Measurements from ENCODE around the gene PFKFB3. TPM values are rescaled to one million over a fixed set of nuclear protein-coding genes. Genes with fewer than 3 reads are reported as not detected.
"Not testable (repeated sequence)": the region's sequence is repeated elsewhere in the genome, so short reads cannot be mapped to it uniquely, and the experiment has no call there.

Gene PFKFB3
- total RNA-seq, 2 donors from 2014 or later, result 31.2 to 34.5 TPM

- DNase-seq, result no peak
- Histone ChIP-seq H3K27ac (ENCODE audit: low read depth, low read length) (no peak overlapping the region), H3K9me3 (ENCODE audit: control insufficient read depth, low read length) (no peaks in the 10 kb centered on the region), H3K27me3 (ENCODE audit: control insufficient read depth, insufficient read depth, low read length, poor library complexity, severe bottlenecking) (peaks cover 2% of the 10 kb centered on the region), H3K4me3 (ENCODE audit: low read length) (no peak overlapping the region), H3K9ac (ENCODE audit: extremely low read depth, low read length, poor library complexity, severe bottlenecking) (no peak overlapping the region), H3K36me3 (ENCODE audit: control insufficient read depth, insufficient read depth, low read length) (no peaks in the 10 kb centered on the region), H3K4me1 (ENCODE audit: control insufficient read depth, insufficient read depth, low read length) (peaks cover 10% of the 10 kb centered on the region)
- H3K4me3 Mint-ChIP-seq, result no peak overlapping the region
- H3K27me3 Mint-ChIP-seq (ENCODE audit: insufficient read depth), result peaks cover 36% of the 10 kb centered on the region
- H3K9me3 Mint-ChIP-seq, result no peaks in the 10 kb centered on the region
- peaks cover 16% of the 10 kb centered on the region for H3K4me1 Mint-ChIP-seq
- WGBS, 2 experiments (ENCODE audit: insufficient coverage in 1 of 2, insufficient read length in 1 of 2), result 72 to 95% methylated on average over 4 to 9 of the region's 9 CpGs
- H3K27ac Mint-ChIP-seq, result no peak overlapping the region
- no peaks in the 10 kb centered on the region for H3K36me3 Mint-ChIP-seq (ENCODE audit: low read depth)
- TF ChIP-seq CTCF (conservative IDR thresholded peaks at IDR 0.05), result no peak
These were observed 6.9 kb upstream of the PFKFB3 start for GRCh38 chr10:6195846-6196245.

GRCh38 chr10:6196524-6196923 lies 6.2 kb upstream of the PFKFB3 start:
- Mint-ChIP-seq H3K4me1 (peaks cover 17% of the 10 kb centered on the region), H3K27me3 (ENCODE audit: insufficient read depth) (peaks cover 40% of the 10 kb centered on the region)
- H3K9me3 Mint-ChIP-seq; H3K27ac ChIP-seq (ENCODE audit: low read depth, low read length); H3K4me3 Mint-ChIP-seq; H3K4me3 ChIP-seq (ENCODE audit: low read length); H3K36me3 Mint-ChIP-seq (ENCODE audit: low read depth); H3K9ac ChIP-seq (ENCODE audit: extremely low read depth, low read length, poor library complexity, severe bottlenecking); H3K9me3 ChIP-seq (ENCODE audit: control insufficient read depth, low read length); H3K36me3 ChIP-seq (ENCODE audit: control insufficient read depth, insufficient read depth, low read length); H3K27ac Mint-ChIP-seq; DNase-seq; H3K27me3 ChIP-seq (ENCODE audit: control insufficient read depth, insufficient read depth, low read length, poor library complexity, severe bottlenecking): not testable (repeated sequence)
- H3K4me1 ChIP-seq (ENCODE audit: control insufficient read depth, insufficient read depth, low read length), result peaks cover 13% of the 10 kb centered on the region
- 91% methylated on average over 6 of the region's 6 CpGs; no CpG with 5 or more reads in 1 of the 2 experiments for WGBS, 2 experiments (ENCODE audit: insufficient coverage in 1 of 2, insufficient read length in 1 of 2)

GRCh38 chr10:6197321-6197720 lies 5.4 kb upstream of the PFKFB3 start:
- no peaks in the 10 kb centered on the region for H3K9me3 ChIP-seq (ENCODE audit: control insufficient read depth, low read length)
- Mint-ChIP-seq H3K27me3 (ENCODE audit: insufficient read depth) (peaks cover 48% of the 10 kb centered on the region), H3K36me3 (ENCODE audit: low read depth) (no peaks in the 10 kb centered on the region), H3K4me1 (peaks cover 22% of the 10 kb centered on the region), H3K27ac (no peak overlapping the region), H3K9me3 (no peaks in the 10 kb centered on the region), H3K4me3 (no peak overlapping the region)
- TF ChIP-seq CTCF (conservative IDR thresholded peaks at IDR 0.05), result no peak
- DNase-seq, result no peak
- H3K36me3 ChIP-seq (ENCODE audit: control insufficient read depth, insufficient read depth, low read length), result no peaks in the 10 kb centered on the region
- peaks cover 13% of the 10 kb centered on the region for H3K27me3 ChIP-seq (ENCODE audit: control insufficient read depth, insufficient read depth, low read length, poor library complexity, severe bottlenecking)
- H3K27ac ChIP-seq (ENCODE audit: low read depth, low read length), result no peak overlapping the region
- H3K4me3 ChIP-seq (ENCODE audit: low read length), result no peak overlapping the region
- 70 to 88% methylated on average over 2 of the region's 2 CpGs for WGBS, 2 experiments (ENCODE audit: insufficient coverage in 1 of 2, insufficient read length in 1 of 2)
- no peak overlapping the region for H3K9ac ChIP-seq (ENCODE audit: extremely low read depth, low read length, poor library complexity, severe bottlenecking)
- H3K4me1 ChIP-seq (ENCODE audit: control insufficient read depth, insufficient read depth, low read length), result peaks cover 20% of the 10 kb centered on the region

GRCh38 chr10:6198171-6198570 lies 4.6 kb upstream of the PFKFB3 start:
- Histone ChIP-seq H3K4me3 (ENCODE audit: low read length) (no peak overlapping the region), H3K4me1 (ENCODE audit: control insufficient read depth, insufficient read depth, low read length) (peaks cover 21% of the 10 kb centered on the region), H3K27ac (ENCODE audit: low read depth, low read length) (no peak overlapping the region), H3K9me3 (ENCODE audit: control insufficient read depth, low read length) (no peaks in the 10 kb centered on the region), H3K27me3 (ENCODE audit: control insufficient read depth, insufficient read depth, low read length, poor library complexity, severe bottlenecking) (peaks cover 15% of the 10 kb centered on the region), H3K36me3 (ENCODE audit: control insufficient read depth, insufficient read depth, low read length) (no peaks in the 10 kb centered on the region), H3K9ac (ENCODE audit: extremely low read depth, low read length, poor library complexity, severe bottlenecking) (no peak overlapping the region)
- Mint-ChIP-seq H3K27ac (no peak overlapping the region), H3K4me1 (peaks cover 22% of the 10 kb centered on the region), H3K27me3 (ENCODE audit: insufficient read depth) (peaks cover 50% of the 10 kb centered on the region), H3K4me3 (no peak overlapping the region), H3K36me3 (ENCODE audit: low read depth) (no peaks in the 10 kb centered on the region), H3K9me3 (no peaks in the 10 kb centered on the region)
- TF ChIP-seq CTCF (conservative IDR thresholded peaks at IDR 0.05), result no peak
- DNase-seq, result no peak
- WGBS, 2 experiments (ENCODE audit: insufficient coverage in 1 of 2, insufficient read length in 1 of 2), result 94 to 96% methylated on average over 3 to 6 of the region's 6 CpGs
